ENCODE data around the gene ARMH4.

ARMH4 gene

GRCh38 chr14:57962325-57963035 lies 189.5 kb downstream of the ARMH4 start:
- DNase-seq (ENCODE audit: low read depth, low spot score), result no peak

DNA sequence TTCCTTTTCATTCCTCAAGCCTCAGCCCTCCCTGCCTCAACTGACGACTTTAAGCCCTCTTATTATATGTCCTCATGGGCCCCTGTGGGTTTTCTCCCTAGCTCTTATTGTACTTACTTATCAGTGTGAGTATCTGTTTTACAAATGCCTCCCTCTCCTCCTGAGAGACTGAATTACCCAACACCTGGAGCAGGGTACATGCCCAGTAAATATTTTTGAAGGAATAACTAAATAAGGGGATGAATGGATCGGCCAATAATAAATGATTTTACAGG lies 190.3 kb downstream of the ARMH4 start:
- DNase-seq (ENCODE audit: low read depth, low spot score), result no peak

- no peak for DNase-seq (ENCODE audit: low read depth, low spot score)
Measured at GRCh38 chr14:57960946-57961785, 190.8 kb downstream of the ARMH4 start.

DNA sequence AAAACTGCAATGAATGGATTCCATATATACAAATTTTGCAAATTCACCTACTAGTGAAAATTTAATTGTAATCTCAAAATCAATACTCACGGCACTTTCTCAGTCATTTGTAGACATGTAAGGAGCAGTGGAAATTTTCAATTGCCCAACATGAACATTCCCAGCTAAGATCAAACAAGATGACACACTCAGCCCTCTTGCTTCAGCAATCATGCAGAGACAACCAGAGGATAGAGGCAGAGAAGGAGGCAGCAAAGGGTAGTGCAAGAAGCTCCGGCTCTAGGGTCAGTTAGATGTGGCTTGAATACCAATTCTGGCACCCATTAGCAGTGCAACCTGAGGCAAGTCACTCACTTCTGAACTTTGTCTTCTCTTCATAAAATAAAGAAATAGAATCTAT lies 194.6 kb downstream of the ARMH4 start:
- DNase-seq (ENCODE audit: low read depth, low spot score), result no peak

Data from activated naive CD8-positive, alpha-beta T cell treated with anti-CD3 and anti-CD28 coated beads, Interleukin-2, amount 50 U/mL, for 16 hours (primary cell).